ENCODE measurements around the gene MT4.

- TF ChIP-seq POLR2AphosphoS5 (IDR thresholded peaks at IDR 0.05; ENCODE audit: borderline replicate concordance, low read depth, low read length) = no peak
- TF ChIP-seq EZH2 (IDR thresholded peaks at IDR 0.05) = no peak
- TF ChIP-seq FOXP2 (optimal IDR thresholded peaks at IDR 0.05; ENCODE audit: control extremely low read depth, extremely low read length, insufficient read depth) = no peak
These were observed 26.6 kb downstream of the MT4 start for GRCh38 chr16:56591377-56592060.

All from SK-N-MC (cell line).